ENCODE results near the gene OST4.

- TF ChIP-seq, protein P1, sequence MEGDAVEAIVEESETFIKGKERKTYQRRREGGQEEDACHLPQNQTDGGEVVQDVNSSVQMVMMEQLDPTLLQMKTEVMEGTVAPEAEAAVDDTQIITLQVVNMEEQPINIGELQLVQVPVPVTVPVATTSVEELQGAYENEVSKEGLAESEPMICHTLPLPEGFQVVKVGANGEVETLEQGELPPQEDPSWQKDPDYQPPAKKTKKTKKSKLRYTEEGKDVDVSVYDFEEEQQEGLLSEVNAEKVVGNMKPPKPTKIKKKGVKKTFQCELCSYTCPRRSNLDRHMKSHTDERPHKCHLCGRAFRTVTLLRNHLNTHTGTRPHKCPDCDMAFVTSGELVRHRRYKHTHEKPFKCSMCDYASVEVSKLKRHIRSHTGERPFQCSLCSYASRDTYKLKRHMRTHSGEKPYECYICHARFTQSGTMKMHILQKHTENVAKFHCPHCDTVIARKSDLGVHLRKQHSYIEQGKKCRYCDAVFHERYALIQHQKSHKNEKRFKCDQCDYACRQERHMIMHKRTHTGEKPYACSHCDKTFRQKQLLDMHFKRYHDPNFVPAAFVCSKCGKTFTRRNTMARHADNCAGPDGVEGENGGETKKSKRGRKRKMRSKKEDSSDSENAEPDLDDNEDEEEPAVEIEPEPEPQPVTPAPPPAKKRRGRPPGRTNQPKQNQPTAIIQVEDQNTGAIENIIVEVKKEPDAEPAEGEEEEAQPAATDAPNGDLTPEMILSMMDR (IDR thresholded peaks at IDR 0.05; ENCODE audit: insufficient read depth, low read depth, low read length) = no peak
- peak; percentile 15 for TF ChIP-seq EZH2 (IDR thresholded peaks at IDR 0.05; ENCODE audit: insufficient read depth, low read length)
Observed at GRCh38 chr2:27117995-27118524, 46.6 kb upstream of the OST4 start.

All from astrocyte (in vitro differentiated cells and primary cell).